ENCODE measurements around the gene LCN1.

The LCN1 gene

DNA sequence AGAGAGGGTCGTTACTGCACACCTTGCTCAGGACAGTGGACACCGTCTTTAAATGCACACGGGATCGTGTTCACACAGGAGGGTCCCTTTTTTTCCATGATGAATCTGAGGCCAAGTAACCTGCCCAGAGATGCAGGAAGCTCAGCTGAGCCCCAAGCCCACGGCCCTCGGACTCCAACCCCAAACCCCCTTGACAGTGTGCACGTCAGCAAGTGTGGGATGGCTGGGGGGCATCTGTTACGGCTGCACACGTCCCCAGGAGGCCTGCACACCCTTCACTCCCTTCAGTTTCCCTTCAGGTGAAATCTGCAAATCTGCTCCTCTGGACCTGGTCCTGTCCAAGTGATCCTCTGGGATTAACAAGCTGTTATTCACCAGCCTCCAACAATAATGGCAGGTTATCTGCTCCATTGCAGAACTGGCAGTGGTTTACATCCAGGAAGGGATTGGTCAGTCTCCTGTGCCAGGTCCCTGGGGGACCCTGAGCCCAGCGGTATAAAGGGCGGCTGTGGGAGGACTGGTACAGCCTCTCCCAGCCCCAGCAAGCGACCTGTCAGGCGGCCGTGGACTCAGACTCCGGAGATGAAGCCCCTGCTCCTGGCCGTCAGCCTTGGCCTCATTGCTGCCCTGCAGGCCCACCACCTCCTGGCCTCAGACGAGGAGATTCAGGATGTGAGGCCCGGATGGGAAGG lies at the start of gene LCN1:
TSS of gene LCN1 (plus strand) at position 525 of the 692 bp plus-strand sequence. CDS start at position 583, 58 bp downstream.
- DNase-seq (ENCODE audit: low read depth in 2 of 2), result no peak

GRCh38 chr9:135471791-135472640 lies 49.2 kb upstream of the LCN1 start:
- no peak for DNase-seq (ENCODE audit: low read depth in 2 of 2)

DNA sequence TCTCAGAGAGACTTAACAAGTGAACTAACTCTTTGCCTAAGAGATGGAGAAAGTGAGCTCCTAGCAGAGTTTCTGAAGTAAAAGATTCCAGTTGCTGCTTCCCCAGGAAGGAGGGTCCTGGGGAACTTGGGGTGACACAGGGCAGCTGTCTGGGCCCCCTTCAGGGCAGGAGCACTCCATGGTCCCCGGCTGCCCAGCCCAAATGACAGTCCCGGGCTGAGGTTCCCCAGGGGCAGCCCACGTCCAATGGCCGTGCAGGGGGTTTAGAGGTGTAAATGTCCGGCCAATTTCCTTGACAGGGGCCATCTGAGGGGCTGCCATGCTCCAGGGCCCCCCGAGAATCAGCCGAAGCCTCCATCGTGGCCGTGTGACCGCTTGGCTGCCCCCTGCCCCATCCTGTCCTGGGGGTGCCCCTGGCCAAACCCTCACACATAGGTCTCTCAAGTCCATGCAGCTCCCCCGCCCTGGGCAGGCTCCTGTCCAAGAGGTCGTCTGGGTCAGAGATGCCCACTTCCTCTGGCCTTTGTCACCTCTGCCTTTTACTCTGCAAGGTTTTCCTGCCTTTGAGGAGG lies 47.2 kb upstream of the LCN1 start:
- no peak for DNase-seq (ENCODE audit: low read depth in 2 of 2)

- no peak for DNase-seq (ENCODE audit: low read depth in 2 of 2)
Observed at GRCh38 chr9:135474915-135475314, 46.3 kb upstream of the LCN1 start.

- DNase-seq (ENCODE audit: low read depth in 2 of 2), result no peak
Observed at GRCh38 chr9:135476561-135477355, 44.5 kb upstream of the LCN1 start.

DNA sequence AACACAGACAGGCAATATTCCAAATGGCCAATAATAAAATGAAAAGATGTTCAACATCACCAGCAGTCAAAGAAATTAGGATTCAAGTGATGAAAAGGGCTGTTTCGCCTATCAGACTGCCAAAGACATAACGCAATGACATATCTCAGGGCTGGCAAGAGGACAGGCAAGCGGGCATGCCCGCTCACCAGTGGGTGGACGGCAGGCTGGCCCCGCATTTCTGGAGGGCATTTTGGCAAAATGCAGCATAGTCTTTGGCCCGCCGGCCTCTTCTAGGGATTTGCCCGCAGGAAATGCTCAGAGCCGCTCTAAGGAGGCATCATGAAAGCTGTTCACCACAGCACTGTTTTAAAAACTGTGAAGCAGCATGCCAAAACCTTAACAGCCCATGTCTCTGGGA lies 43.0 kb upstream of the LCN1 start:
- DNase-seq (ENCODE audit: low read depth in 2 of 2), result no peak

GRCh38 chr9:135478829-135479468 lies 42.3 kb upstream of the LCN1 start:
- DNase-seq (ENCODE audit: low read depth in 2 of 2), result no peak

GRCh38 chr9:135479469-135480052 lies 41.7 kb upstream of the LCN1 start, which contains the start of gene PPP1R26:
TSS of gene PPP1R26 (plus strand) at chr9:135479782. CDS start at chr9:135484511, 4,729 bp downstream.
- no peak for DNase-seq (ENCODE audit: low read depth in 2 of 2)

DNA sequence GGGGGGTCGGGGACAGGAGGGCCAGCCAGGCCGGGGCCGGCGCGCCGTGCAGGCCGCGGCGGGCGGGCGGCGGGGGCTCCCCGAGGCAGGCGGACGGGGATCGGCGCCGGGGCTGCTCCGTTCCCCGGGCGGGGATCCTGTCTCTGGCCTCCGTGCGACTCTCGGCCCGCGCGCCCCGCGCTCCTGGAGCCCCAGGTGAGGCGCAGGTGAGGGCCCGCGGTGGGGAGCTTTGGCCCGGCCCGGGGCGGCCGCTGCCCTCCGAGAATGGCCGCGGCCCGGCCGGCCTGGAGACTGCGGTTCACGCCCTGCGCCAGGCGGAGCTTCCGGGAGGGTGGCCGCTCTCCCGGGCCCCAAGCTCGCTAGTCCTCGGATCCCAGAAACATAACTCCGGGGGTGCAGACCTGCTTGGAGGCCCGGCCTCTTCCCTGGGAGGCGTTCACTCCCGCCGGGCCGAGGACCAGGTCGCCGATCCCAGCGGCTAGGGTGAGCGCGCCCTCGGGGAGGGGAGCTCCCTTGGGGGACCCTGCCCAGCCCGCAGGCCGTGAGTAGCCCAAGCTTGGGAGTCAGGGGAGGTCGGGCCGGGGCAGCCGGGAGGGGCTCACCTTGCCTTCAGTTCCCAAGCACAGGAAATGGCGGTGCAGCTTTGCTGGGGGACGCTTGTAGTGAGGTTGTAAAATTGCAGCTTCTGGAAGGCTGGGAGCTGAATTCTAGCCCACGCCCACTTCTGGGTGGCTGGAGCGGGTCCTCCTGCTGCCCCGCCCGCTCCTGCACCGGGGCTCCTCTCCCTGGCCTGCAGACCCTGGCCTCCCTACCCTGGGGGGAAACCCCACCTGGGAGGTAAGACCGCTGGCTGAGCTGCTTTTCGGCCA lies 40.9 kb upstream of the LCN1 start:
- DNase-seq (ENCODE audit: low read depth in 2 of 2), result no peak

DNA sequence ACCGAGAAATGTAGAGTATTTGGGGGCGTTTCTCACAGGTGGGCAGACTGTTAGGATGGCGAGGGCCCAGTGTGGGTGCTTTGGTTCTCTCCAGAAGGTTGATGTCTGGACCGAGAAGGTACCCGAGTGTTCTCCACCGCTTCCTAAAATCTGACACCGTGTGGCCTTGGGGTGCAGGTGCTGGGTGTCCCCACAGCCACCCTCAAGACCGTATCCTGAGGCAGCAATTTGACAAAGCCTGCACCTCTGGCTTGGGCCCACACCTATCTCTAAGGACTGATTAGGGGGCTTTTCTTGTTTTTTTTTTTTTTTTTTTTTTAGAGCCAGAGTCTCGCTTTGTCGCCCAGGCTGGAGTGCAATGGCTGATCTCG lies 40.3 kb upstream of the LCN1 start:
- DNase-seq (ENCODE audit: low read depth in 2 of 2), result no peak

DNA sequence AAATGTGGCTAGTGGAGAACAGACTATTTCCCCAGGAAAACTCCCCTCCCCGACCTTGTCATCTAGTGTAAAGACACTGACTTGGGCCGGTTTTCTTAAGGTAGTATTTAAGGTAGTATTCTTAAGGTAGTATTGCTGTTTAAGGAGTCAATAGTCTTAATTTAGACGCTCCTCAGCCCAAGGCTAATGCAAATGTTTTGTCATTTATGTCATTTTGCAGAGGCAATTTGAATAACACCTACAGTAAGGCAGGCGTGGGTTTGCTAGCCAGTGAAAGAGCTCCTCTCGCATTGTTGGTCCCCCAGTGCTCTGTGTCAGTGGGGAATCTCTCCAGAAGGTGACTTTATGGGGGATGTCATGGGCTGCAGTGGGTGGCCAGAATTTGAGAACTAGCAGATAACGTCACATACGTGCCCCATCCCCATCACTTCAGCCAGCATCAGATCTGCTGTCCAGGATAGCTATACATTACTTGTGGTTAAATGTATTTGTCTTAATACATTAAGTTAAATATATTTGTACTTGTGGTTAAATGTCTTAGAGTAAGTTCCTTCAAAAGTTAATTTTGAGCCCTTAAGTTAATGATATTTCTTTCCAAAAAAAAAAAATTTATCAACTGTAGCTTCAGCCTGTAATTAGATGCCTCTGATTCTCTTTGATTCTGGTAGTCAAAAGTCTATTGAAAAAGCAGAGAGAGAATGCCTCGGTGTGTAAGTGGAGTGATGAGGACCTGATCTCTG lies 39.1 kb upstream of the LCN1 start:
- no peak for DNase-seq (ENCODE audit: low read depth in 2 of 2)

DNA sequence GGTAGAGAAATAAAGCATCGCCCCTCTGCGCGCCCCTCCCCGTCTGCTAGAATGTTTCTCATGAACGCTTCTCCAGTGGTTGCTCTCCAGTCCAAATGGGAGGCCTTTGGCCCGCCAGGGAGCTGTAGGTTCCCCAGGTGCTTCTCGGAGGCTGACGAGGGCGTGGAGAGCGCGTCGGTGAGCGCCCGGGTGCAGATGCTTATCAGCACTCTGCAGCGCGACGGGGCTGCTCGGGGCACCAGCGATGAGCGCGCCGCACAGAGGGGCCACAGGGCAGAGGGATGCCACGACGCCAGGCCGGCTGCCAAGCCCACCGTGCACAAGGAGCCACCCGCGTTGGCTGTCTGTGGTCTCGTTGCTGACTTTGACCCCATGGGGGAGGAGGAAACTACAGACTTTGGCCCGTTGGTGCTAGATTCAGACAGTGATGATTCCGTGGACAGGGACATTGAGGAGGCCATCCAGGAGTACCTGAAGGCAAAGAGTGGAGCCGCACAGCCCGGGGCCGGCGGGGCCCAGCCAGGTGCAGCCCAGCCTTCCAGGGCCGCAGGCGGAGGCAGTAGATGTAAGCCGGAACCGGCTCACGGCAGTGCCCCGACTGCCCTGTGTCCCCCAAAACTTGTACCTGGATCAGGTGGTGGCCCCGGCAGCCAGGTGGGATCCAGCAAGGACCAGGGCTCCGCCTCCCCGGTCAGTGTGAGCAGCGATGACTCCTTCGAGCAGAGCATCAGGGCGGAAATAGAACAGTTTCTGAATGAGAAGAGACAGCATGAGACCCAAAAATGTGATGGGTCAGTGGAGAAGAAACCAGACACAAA lies 36.6 kb upstream of the LCN1 start:
- DNase-seq (ENCODE audit: low read depth in 2 of 2), result no peak

DNA sequence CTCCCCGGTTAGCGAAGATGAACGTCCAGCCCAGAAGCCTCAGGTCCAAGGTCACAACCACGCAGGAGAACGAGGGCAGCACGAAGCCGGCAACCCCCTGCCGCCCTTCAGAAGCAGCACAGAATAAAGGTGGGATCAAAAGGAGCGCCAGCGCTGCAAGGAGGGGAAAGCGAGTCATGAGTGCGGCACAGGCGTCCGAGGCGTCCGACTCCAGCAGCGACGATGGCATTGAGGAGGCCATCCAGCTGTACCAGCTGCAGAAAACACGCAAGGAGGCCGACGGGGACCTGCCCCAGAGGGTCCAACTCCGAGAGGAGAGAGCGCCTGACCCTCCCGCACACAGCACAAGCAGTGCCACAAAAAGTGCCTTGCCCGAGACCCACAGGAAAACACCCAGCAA lies 35.9 kb upstream of the LCN1 start:
- no peak for DNase-seq (ENCODE audit: low read depth in 2 of 2)

DNA sequence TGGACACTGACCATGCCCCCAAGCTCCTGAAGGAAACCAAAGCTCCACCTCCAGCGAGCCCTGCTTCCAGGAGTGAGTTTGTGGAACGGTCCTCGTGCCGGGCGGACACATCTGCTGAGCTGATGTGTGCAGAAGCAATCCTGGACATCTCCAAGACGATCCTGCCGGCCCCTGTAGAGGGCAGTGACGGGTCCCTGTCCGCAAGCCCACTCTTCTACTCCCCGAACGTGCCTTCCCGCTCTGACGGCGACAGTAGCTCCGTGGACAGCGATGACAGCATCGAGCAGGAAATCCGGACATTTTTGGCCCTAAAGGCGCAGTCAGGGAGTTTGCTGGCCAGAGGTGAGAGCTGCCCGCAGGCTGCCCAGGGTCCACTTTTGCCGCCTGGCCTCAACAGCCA lies 35.4 kb upstream of the LCN1 start:
- no peak for DNase-seq (ENCODE audit: low read depth in 2 of 2)

GRCh38 chr9:135486267-135487065 lies 34.8 kb upstream of the LCN1 start:
- DNase-seq (ENCODE audit: low read depth in 2 of 2), result no peak

- DNase-seq (ENCODE audit: low read depth in 2 of 2), result no peak
Observed at GRCh38 chr9:135487281-135488012, 33.8 kb upstream of the LCN1 start.

GRCh38 chr9:135488013-135488330 lies 33.3 kb upstream of the LCN1 start:
- DNase-seq (ENCODE audit: low read depth in 2 of 2), result no peak
